DOHH2 (cell line): Measurements from ENCODE around the gene ZNF789.

ENCODE experiments used
- EZH2phosphoT487 ChIP-seq: fragments of 200-600 bp; sonication (generic); IDR thresholded peaks from 2 replicates; pipeline ENCODE4 v1.6.1; 2017; ENCODE audit warnings: borderline replicate concordance, mild to moderate bottlenecking, antibody characterized with exemption, low read length, moderate library complexity, mixed read lengths
- TF ChIP-seq, protein P1 (sequence below): fragments of 200-600 bp; sonication (generic); IDR thresholded peaks from one replicate; pipeline ENCODE4 v1.5.1; 2014; ENCODE audit warnings: antibody characterized with exemption, mild to moderate bottlenecking, low read depth, low read length; ENCODE audit not compliant: poor library complexity, severe bottlenecking

DNA sequence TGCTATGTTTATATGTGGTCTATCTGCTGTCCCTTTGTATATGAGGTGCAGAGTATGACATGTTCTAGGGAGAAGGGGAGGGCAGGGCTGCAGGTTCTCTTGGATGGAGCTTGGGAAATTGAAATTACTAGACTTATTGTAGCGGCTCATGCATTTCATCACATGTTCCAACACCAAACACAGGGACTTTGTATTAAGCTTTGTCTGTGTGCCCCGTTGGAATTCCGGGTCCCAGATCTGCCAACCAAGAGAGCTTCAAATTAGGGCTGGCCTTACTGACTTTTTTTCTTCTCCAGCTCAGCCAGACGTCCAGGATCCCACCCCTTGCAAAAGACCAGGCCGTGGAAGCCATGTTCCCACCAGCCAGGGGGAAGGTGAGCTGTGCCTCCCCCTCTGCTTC lies 3.4 kb downstream of the ZNF789 start:
- TF ChIP-seq, protein P1, sequence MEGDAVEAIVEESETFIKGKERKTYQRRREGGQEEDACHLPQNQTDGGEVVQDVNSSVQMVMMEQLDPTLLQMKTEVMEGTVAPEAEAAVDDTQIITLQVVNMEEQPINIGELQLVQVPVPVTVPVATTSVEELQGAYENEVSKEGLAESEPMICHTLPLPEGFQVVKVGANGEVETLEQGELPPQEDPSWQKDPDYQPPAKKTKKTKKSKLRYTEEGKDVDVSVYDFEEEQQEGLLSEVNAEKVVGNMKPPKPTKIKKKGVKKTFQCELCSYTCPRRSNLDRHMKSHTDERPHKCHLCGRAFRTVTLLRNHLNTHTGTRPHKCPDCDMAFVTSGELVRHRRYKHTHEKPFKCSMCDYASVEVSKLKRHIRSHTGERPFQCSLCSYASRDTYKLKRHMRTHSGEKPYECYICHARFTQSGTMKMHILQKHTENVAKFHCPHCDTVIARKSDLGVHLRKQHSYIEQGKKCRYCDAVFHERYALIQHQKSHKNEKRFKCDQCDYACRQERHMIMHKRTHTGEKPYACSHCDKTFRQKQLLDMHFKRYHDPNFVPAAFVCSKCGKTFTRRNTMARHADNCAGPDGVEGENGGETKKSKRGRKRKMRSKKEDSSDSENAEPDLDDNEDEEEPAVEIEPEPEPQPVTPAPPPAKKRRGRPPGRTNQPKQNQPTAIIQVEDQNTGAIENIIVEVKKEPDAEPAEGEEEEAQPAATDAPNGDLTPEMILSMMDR, result no peak
- no peak for TF ChIP-seq EZH2phosphoT487
